GM18861 (cell line): ENCODE results near the gene SULT1A3.
"Not testable (repeated sequence)": the region's sequence is repeated elsewhere in the genome, so short reads cannot be mapped to it uniquely, and the experiment has no call there.

Experiments used
- ATAC-seq: cut with Tn5 transposase; IDR thresholded peaks from one replicate; pipeline ENCODE4 v1.9.1; 2021; ENCODE audit not compliant: unreplicated experiment

The SULT1A3 gene

GRCh38 chr16:30186782-30187555 lies 12.1 kb upstream of the SULT1A3 start:
- no peak for ATAC-seq

DNA sequence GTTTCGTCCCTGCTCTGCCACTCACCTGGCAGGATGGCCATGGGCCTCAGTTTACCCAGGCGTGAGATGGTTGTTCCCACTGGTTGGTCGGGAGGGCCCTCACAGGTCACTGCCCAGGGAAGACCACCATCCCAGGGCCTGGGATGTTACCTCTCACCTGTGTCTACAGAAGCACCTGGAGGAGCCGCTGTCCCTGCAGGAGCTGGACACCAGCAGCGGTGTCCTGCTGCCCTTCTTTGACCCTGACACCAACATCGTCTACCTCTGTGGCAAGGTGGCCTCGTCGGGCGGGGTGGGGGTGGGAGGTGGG lies 11.5 kb upstream of the SULT1A3 start:
- no peak for ATAC-seq

- no peak for ATAC-seq
These were observed 11.0 kb upstream of the SULT1A3 start for GRCh38 chr16:30187971-30188561.

DNA sequence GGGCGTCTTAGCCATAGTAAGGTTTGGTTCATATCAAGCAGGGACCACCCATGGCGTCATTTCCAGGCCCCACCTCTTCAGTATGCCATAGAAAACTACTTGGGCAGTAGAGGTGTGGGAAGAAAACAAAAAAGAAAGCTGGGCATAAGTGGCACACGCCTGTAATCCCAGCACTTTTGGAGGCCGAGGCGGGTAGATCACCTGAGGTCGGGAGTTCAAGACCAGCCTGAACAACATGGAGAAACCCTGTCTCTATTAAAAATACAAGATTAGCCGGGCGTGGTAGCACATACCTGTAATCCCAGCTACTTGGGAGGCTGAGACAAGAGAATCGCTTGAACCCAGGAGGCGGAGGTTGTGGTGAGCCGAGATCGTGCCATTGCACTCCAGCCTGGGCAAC lies 7.9 kb upstream of the SULT1A3 start:
- ATAC-seq = not testable (repeated sequence)

DNA sequence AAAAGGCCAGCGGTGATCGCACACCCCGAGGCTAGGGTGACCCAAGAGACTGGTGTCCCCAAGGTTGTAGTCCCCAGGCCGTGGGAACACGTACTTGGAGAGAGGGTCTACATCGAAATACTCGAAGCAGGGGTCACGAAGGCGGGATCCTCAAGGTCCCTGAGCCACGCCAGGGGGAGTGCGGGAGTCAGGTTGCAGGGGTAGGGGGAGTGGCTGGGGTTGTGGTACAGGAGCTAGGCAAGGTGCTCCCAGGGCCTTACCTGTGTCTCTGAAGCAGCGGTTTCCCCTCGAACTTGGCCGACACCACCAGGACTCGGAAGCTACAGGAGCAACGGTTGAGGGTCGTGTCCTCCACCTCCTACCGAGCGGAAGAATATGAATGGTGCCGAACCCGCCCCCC lies 6.0 kb upstream of the SULT1A3 start:
- ATAC-seq = not testable (repeated sequence)

DNA sequence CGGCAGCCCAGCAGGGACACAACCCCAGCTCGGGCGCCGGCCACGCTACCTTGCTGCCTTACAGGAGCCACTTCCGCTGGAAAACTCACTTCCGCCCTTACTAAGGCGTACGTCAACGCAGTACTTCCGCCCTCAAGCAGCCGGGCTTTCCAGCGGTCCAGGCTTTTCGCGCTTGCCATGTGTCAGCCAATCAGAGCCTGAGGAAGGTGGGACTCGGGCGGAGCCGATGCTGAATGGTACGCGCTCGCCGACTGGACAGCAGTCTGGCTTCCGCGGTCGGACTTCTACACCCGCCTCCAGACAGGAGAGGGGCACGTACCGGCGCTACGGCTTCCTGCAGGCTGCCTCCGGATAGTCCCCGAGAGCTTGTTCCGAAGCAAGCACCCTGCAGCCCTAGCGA lies 5.4 kb upstream of the SULT1A3 start, which contains the start of the genes BOLA2B and SLX1A:
Gene BOLA2B, minus strand, starts transcription at position 52 of the 400 bp plus-strand sequence. CDS start 71 bp downstream, outside the sequence.
Gene SLX1A, plus strand, starts transcription at position 261 of the 400 bp plus-strand sequence. CDS start 210 bp downstream, outside the sequence.
- peak; percentile 90 for ATAC-seq

DNA sequence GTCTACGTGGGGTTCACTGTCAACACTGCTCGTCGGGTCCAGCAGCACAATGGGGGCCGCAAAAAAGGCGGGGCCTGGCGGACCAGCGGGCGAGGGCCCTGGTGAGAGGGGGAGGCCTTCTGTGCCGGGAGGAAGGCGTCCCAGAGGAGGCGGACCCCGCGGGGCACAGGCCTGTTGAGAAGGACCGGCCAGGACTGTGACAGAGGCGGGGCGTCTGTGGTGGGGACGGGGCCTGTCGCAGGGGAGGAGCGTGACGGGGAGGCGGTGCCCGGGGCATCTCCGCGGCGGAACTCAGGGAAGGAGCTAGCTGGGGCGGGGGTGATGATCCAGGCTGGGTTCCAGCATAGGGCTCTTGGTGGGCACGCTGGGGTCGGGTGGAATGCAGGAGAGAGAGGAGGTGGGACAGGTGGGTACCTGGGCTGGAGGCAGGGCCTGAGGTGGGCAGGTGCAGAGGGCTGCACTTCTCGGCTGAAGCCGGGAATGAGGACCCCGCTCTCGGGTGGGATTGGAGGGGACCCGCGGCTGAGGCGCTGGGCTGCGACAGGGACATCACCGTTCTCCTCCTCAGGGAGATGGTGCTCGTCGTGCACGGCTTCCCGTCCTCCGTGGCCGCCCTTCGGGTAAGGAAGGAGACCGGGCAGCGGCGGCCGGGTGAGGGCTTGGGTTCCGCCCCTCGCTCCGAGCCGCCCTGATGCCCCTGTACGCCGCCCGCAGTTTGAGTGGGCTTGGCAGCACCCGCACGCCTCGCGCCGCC lies 4.7 kb upstream of the SULT1A3 start:
- peak; percentile 34 for ATAC-seq

DNA sequence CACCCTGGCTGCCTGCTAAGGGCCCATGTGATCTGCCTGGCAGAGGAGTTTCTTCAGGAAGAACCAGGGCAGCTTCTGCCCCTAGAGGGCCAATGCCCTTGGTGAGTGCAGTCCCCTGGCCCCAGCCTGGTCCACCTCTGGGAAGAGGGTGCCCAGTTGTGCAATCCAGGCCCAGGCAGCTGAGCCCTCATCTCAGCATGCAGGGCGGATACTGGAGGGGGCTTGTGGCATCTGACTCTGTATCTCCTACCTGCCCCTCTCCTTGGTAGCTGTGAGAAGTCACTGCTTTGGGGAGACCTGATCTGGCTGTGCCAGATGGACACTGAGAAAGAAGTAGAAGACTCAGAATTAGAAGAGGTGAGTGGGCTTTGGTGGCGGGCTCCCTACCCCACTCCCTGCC lies 2.1 kb upstream of the SULT1A3 start:
- ATAC-seq = not testable (repeated sequence)

GRCh38 chr16:30199608-30200343 lies 721 bp downstream of the SULT1A3 start:
- not testable (repeated sequence) for ATAC-seq

- not testable (repeated sequence) for ATAC-seq
These were observed 6.6 kb downstream of the SULT1A3 start for GRCh38 chr16:30205541-30206236.

- ATAC-seq = not testable (repeated sequence)
These were observed 7.2 kb downstream of the SULT1A3 start for GRCh38 chr16:30206252-30206651.

DNA sequence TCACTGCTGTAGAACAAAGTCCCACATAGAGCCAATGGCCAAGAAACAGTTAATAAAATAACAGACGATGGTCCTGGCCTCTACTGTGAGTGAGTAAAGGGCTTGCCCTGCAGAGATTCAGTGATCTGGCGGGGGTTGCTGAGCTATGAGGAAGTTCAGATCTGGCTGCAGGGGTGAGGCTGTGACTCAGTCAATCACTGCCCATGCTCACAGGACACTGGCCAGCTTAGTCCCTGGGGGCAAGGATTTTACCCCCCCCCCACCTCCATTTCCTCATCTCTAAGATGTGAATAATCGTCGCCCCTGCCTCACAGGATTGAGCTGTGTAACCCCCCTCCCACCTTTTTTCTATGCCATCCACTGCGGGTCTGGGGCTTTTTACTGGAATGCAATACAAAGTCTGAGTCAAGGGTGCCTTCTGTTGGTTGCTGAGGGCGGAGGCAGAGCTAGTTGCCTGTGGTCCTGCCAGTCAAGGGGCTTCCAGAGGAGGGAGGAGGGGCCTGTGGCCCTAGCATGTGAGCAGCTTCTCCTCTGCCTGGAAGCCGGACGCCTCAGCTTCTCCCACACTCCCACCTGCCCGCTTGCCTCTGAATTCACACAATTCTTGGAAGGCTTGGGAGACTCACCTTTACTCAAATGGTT lies 8.1 kb downstream of the SULT1A3 start:
- ATAC-seq = not testable (repeated sequence)

DNA sequence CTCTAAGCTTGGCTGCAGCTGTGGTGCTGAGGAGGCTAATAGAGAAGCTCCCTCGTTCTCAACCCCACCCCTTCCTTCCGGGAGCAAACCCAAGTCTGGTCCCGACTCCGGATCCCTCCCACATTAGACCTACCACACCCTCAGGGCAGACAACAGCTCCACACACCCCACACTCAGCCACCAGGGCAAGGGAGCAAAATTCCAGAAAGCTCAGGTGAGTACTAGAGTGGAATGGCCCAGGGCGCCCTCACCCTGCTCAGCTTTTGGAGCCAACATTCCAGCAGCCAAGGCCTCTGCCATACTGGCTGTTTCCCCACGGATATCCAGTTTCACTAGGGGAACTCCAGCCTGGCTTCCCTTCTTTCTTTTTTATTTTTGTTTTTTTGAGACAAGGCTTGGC lies 10.0 kb downstream of the SULT1A3 start:
- ATAC-seq = not testable (repeated sequence)

- not testable (repeated sequence) for ATAC-seq
These were observed 12.4 kb downstream of the SULT1A3 start for GRCh38 chr16:30211414-30211813.

DNA sequence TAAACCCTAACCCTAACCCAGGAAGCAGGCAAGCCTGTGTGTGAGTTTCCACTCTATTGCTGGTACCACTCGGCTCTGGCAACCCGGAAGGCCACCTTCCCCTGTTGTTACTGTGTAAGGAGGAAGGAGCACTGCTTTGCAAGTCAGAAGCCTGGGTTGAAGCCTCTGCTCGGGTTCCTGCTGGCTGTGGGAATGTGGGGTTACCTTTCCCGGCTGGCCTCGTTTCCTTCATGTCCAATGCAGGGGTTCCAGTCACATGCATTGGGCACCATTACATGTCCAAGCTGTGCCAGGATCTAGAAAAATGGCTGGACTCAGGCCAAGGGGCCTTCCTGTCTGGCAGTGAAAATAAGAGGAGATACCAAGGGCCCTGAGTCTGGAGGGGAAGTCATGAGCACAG lies 18.0 kb downstream of the SULT1A3 start:
- not testable (repeated sequence) for ATAC-seq

DNA sequence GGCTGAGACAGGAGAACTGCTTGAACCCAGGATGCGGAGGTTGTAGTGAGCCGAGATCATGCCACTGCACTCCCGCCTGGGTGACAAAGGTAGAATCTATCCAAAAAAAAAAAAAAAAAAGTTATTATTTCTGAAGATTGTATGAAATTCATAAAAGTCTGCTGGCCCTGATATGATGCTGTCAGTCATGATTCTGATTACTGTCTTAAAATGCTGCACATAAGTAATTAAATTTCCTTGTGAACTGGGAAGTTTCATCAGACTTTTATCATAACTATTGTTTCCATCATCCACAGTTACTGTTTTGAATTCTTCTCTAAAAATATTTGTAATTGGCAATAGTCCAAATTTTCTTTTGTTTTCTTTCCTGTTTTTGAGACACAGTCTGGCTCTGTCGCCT lies 49.3 kb downstream of the SULT1A3 start, which contains the start of gene NPIPB13:
Gene NPIPB13, minus strand, starts transcription at position 101 of the 400 bp plus-strand sequence. CDS start 2,906 bp downstream, outside the sequence.
- not testable (repeated sequence) for ATAC-seq
